Trophoblast cell (in vitro differentiated cells and primary cell): ENCODE data around the gene TEX14. TPM values are rescaled to one million over a fixed set of nuclear protein-coding genes. Genes with fewer than 3 reads are reported as not detected.

Experiments
- DNase-seq, 2 donors: peaks; one replicate each; pipeline ENCODE4 v3.0.0-alpha.2; 2016
- H2AFZ ChIP-seq: 2 replicates; pipeline ENCODE4 v1.6.1; 2013; ENCODE audit warnings: low read length, moderate library complexity, mild to moderate bottlenecking; ENCODE audit not compliant: insufficient read depth, poor library complexity
- H2AK5ac ChIP-seq: 2 replicates; pipeline ENCODE4 v1.6.1; 2013; ENCODE audit warnings: mild to moderate bottlenecking, low read length
- H2BK120ac ChIP-seq: 2 replicates; pipeline ENCODE4 v1.6.1; 2013; ENCODE audit warnings: low read length, mild to moderate bottlenecking, moderate library complexity; ENCODE audit not compliant: insufficient read depth, poor library complexity
- H2BK12ac ChIP-seq: 2 replicates; pipeline ENCODE4 v1.6.1; 2013; ENCODE audit warnings: mild to moderate bottlenecking, low read length, moderate library complexity
- H2BK5ac ChIP-seq: 2 replicates; pipeline ENCODE4 v1.6.1; 2013; ENCODE audit warnings: low read length, low read depth, moderate library complexity, mild to moderate bottlenecking; ENCODE audit not compliant: poor library complexity
- H3K14ac ChIP-seq: 2 replicates; pipeline ENCODE4 v1.6.1; 2013; ENCODE audit warnings: mild to moderate bottlenecking, low read length
- H3K18ac ChIP-seq: 2 replicates; pipeline ENCODE4 v1.6.1; 2013; ENCODE audit warnings: mild to moderate bottlenecking, low read length
- H3K23ac ChIP-seq: 2 replicates; pipeline ENCODE4 v1.6.1; 2013; ENCODE audit warnings: low read length
- H3K27ac ChIP-seq: 2 replicates; pipeline ENCODE4 v1.5.1; 2013; ENCODE audit warnings: low read depth, mild to moderate bottlenecking, inconsistent platforms, low read length, moderate library complexity
- H3K27me3 ChIP-seq: 2 replicates; pipeline ENCODE4 v1.6.1; 2013; ENCODE audit warnings: inconsistent platforms, mild to moderate bottlenecking, low read length, moderate library complexity; ENCODE audit not compliant: insufficient read depth
- H3K36me3 ChIP-seq, 2 experiments: 1 replicate in 1 of 2; 2 replicates in 1 of 2; pipeline ENCODE4 v1.6.1; 2013; ENCODE audit warnings: low read length in 2 of 2, mild to moderate bottlenecking in 2 of 2, moderate library complexity in 1 of 2; ENCODE audit not compliant: insufficient read depth in 2 of 2, control insufficient read depth in 1 of 2
- H3K4ac ChIP-seq: 2 replicates; pipeline ENCODE4 v1.6.1; 2013; ENCODE audit warnings: low read depth, mild to moderate bottlenecking, low read length, moderate library complexity
- H3K4me1 ChIP-seq, 2 experiments: 1 replicate in 1 of 2; 2 replicates in 1 of 2; pipeline ENCODE4 v1.6.1; 2013; ENCODE audit warnings: low read length in 2 of 2, mild to moderate bottlenecking in 2 of 2, moderate library complexity in 1 of 2; ENCODE audit not compliant: insufficient read depth in 2 of 2, control insufficient read depth in 1 of 2
- H3K4me2 ChIP-seq: 2 replicates; pipeline ENCODE4 v1.6.1; 2013; ENCODE audit warnings: inconsistent platforms, mild to moderate bottlenecking, low read length, moderate library complexity
- H3K4me3 ChIP-seq: 2 replicates; pipeline ENCODE4 v1.5.1; 2013; ENCODE audit warnings: mild to moderate bottlenecking, low read depth, low read length, inconsistent platforms
- H3K79me1 ChIP-seq: one replicate; pipeline ENCODE4 v1.6.1; 2013; ENCODE audit warnings: low read length
- H3K79me2 ChIP-seq: 2 replicates; pipeline ENCODE4 v1.6.1; 2013; ENCODE audit warnings: low read length, mild to moderate bottlenecking; ENCODE audit not compliant: control insufficient read depth, insufficient read depth, poor library complexity
- H3K9ac ChIP-seq: 2 replicates; pipeline ENCODE4 v1.6.1; 2013; ENCODE audit warnings: mild to moderate bottlenecking, low read length
- H3K9me3 ChIP-seq: 2 replicates; pipeline ENCODE4 v1.6.1; 2013; ENCODE audit warnings: low read depth, mild to moderate bottlenecking, control low read depth, inconsistent platforms, low read length; ENCODE audit not compliant: insufficient read depth
- H4K12ac ChIP-seq: 2 replicates; pipeline ENCODE4 v1.6.1; 2013; ENCODE audit warnings: low read depth, mild to moderate bottlenecking, low read length, moderate library complexity
- H4K8ac ChIP-seq: 2 replicates; pipeline ENCODE4 v1.6.1; 2013; ENCODE audit warnings: low read depth, mild to moderate bottlenecking, low read length, moderate library complexity
- H4K91ac ChIP-seq: one replicate; pipeline ENCODE4 v1.6.1; 2013; ENCODE audit warnings: low read depth, mild to moderate bottlenecking, low read length, moderate library complexity
- WGBS: extraction: QIAGEN DNeasy Blood & Tissue Kit; methylation state at CpG from one replicate; pipeline ENCODE4 v1.1.7; 2013; ENCODE audit warnings: missing lambda C conversion rate; ENCODE audit not compliant: insufficient read length, insufficient coverage; ENCODE audit errors: extremely low coverage; 5-methylcytosine and 5-hydroxymethylcytosine counted together
- polyA plus RNA-seq: library from polyadenylated mRNA; stranded (reverse); fragments of 200-250 nt; gene quantifications from 2 replicates; pipeline ENCODE4 v1.2.3, GENCODE V29; 2013

The TEX14 gene
- polyA plus RNA-seq: 0.50 and 0.62 TPM in 2 replicates

GRCh38 chr17:58691701-58692238, at the start of gene TEX14:
Gene TEX14 (minus strand): TSS chr17:58692045. CDS start chr17:58652001, 40,044 bp downstream.
- Histone ChIP-seq H3K23ac (no peak within 1 kb of the TSS), H3K4ac (no peak within 1 kb of the TSS), H2BK5ac (no peak within 1 kb of the TSS), H3K79me2 (no peaks in the 10 kb centered on the region), H2BK12ac (no peak within 1 kb of the TSS), H2AFZ (peak within 1 kb of the TSS; percentile 52), H3K9ac (peak within 1 kb of the TSS; percentile 20), H3K14ac (no peak within 1 kb of the TSS), H3K4me2 (peak within 1 kb of the TSS; percentile 57), H3K36me3 (no peaks in the 10 kb centered on the region), H4K8ac (peak within 1 kb of the TSS; percentile 86), H4K91ac (peak within 1 kb of the TSS; percentile 53), H3K27ac (no peak within 1 kb of the TSS), H3K18ac (peak within 1 kb of the TSS; percentile 56), H4K12ac (peak within 1 kb of the TSS; percentile 71), H2AK5ac (no peak within 1 kb of the TSS), H3K4me1 (peaks cover 6 to 7% of the 10 kb centered on the region in 2 experiments), H3K27me3 (no peaks in the 10 kb centered on the region), H2BK120ac (no peak within 1 kb of the TSS), H3K9me3 (no peaks in the 10 kb centered on the region), H3K79me1 (peaks cover 7% of the 10 kb centered on the region), H3K4me3 (peak within 1 kb of the TSS; percentile 74)
- WGBS: no CpG with 5 or more reads among the region's 19 CpGs
- no peak for DNase-seq

- Histone ChIP-seq H2AK5ac (no peak overlapping the region), H4K91ac (no peak overlapping the region), H2BK12ac (no peak overlapping the region), H3K23ac (no peak overlapping the region), H3K27ac (no peak overlapping the region), H3K36me3 (no peaks in the 10 kb centered on the region), H2BK5ac (no peak overlapping the region), H2AFZ (no peak overlapping the region), H4K8ac (peak overlapping the region; percentile 38), H3K14ac (no peak overlapping the region), H2BK120ac (no peak overlapping the region), H3K79me2 (no peaks in the 10 kb centered on the region), H3K79me1 (no peaks in the 10 kb centered on the region), H3K4me1 (no peaks in the 10 kb centered on the region), H3K4me2 (no peak overlapping the region), H4K12ac (no peak overlapping the region), H3K9ac (no peak overlapping the region), H3K4ac (no peak overlapping the region), H3K9me3 (no peaks in the 10 kb centered on the region), H3K18ac (no peak overlapping the region), H3K4me3 (no peak overlapping the region), H3K27me3 (no peaks in the 10 kb centered on the region)
- no CpG with 5 or more reads among the region's 8 CpGs for WGBS
- peak; percentile 93 to 99 for DNase-seq
These were observed 49.3 kb upstream of the TEX14 start for GRCh38 chr17:58741121-58741625.

GRCh38 chr17:58734811-58735210, 43.0 kb upstream of the TEX14 start:
- H3K4me3 ChIP-seq: no peak overlapping the region
- no peaks in the 10 kb centered on the region for H3K79me2 ChIP-seq
- no peak overlapping the region for H3K23ac ChIP-seq
- no peak for DNase-seq
- no peaks in the 10 kb centered on the region for H3K4me1 ChIP-seq
- H4K8ac ChIP-seq: no peak overlapping the region
- H3K36me3 ChIP-seq: no peaks in the 10 kb centered on the region
- H3K14ac ChIP-seq: no peak overlapping the region
- H3K27me3 ChIP-seq: no peaks in the 10 kb centered on the region
- H4K12ac ChIP-seq: no peak overlapping the region
- H3K9ac ChIP-seq: no peak overlapping the region
- H3K27ac ChIP-seq: no peak overlapping the region
- no peak overlapping the region for H3K18ac ChIP-seq
- H3K79me1 ChIP-seq: no peaks in the 10 kb centered on the region
- no peak overlapping the region for H3K4me2 ChIP-seq
- no peak overlapping the region for H2BK12ac ChIP-seq
- H2BK120ac ChIP-seq: no peak overlapping the region
- H2BK5ac ChIP-seq: no peak overlapping the region
- no peak overlapping the region for H2AK5ac ChIP-seq
- H3K4ac ChIP-seq: no peak overlapping the region
- no peaks in the 10 kb centered on the region for H3K9me3 ChIP-seq
- no peak overlapping the region for H2AFZ ChIP-seq
- no peak overlapping the region for H4K91ac ChIP-seq
- WGBS: no CpG with 5 or more reads among the region's 3 CpGs

- Histone ChIP-seq H3K18ac (no peak overlapping the region), H3K36me3 (no peaks in the 10 kb centered on the region), H2BK120ac (no peak overlapping the region), H3K79me1 (no peaks in the 10 kb centered on the region), H2BK12ac (no peak overlapping the region), H3K4me2 (no peak overlapping the region), H2BK5ac (no peak overlapping the region), H3K23ac (no peak overlapping the region), H3K9ac (no peak overlapping the region), H3K4me1 (no peaks in the 10 kb centered on the region), H3K9me3 (no peaks in the 10 kb centered on the region), H3K27ac (no peak overlapping the region), H3K79me2 (no peaks in the 10 kb centered on the region), H2AFZ (no peak overlapping the region), H3K27me3 (no peaks in the 10 kb centered on the region), H2AK5ac (no peak overlapping the region), H3K4me3 (no peak overlapping the region), H4K12ac (no peak overlapping the region), H3K4ac (no peak overlapping the region), H4K8ac (no peak overlapping the region), H3K14ac (no peak overlapping the region), H4K91ac (no peak overlapping the region)
- no peak for DNase-seq
- WGBS: no CpG with 5 or more reads among the region's 3 CpGs
These were observed 42.2 kb upstream of the TEX14 start for GRCh38 chr17:58734040-58734439.
